Activated CD4-positive, alpha-beta T cell treated with anti-CD3 and anti-CD28 coated beads, Interleukin-10, Interleukin-2, amounts not matched to agents 100 ng/mL and 50 ng/mL, durations not matched to agents 16 hours and 8 hours (primary cell): ENCODE data around the gene HARS1.
"Not testable (repeated sequence)": the region's sequence is repeated elsewhere in the genome, so short reads cannot be mapped to it uniquely, and the experiment has no call there.

Source experiments
- DNase-seq: peaks from one replicate; pipeline ENCODE4 v3.0.0-alpha.2; 2020

The HARS1 gene

DNA sequence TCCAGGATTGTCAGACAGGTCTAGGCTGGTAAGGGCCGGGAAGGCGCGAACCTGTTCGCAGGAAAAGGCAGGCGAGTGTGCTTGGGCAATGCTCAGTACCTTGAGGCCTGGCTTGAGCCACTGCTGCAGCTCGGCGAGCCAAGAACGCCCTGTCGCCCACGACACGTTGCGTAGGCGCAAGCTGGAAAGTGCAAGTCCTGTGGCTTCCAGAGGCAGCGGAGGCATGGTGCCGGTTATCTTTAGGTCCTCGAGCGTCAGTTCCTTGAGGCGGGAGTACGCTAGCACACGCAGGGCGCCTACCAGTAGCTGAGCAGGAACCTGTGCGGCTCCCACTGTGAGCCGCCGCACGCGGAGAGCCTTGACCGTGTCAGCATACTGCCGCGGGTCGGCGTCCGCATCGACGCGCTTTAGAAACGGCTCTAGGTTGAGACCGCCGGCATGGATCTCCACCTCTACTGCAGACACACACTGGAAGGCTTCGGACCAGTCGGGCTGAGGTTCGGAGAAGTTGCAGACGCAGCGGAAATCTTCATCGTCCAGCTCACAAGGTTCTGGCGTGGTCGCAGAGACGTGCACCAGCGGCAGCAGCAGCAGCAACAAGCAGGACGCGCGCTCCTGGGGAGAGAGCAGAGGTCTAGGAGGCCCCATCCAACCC, 58.7 kb downstream of the HARS1 start:
- peak; percentile 59 for DNase-seq

DNA sequence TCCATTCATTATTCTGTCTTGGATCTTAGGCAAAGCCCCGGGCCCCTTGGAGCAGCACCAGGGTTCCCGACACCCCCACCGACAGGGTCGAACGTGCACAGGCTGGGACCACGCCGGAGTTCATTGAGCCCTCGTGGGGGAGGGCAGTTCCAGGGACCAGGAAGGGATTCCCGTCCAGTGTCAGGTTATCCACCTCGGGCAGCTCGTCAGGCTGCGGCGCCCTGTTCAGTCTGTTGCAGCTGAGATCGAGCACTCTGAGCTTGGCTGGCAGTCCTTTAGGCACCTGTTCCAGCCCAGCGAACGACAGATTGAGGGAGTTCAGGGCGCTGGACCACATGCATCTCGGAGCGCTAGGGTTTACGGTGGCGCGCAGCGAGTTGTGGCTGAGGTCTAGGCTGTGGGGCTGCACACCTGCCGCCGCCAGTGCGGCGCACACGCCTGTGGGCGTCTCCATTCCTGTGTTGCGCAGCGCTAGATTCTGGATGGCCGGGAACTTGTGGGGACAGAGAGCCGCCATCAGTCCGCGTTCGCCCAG, 59.3 kb downstream of the HARS1 start:
- DNase-seq: peak; percentile 22

DNA sequence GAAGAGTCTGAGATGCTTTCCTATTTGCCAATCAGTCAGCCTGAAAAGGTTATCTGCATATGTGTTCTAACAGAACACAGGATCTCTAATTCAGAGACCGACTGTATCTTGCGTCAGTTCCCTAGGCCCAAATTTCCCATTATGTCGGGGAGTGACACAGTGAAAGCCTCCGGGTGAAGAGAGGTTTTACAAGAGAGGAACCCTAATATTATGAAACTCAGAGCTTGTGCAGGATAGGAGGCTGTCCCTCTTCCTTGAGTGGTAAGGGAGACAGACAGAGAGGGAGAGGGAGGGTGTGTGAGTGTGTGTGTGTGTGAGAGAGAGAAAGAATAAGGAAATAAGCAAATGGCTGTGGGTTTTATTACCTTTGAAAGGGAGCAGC, 60.1 kb downstream of the HARS1 start:
- no peak for DNase-seq

DNA sequence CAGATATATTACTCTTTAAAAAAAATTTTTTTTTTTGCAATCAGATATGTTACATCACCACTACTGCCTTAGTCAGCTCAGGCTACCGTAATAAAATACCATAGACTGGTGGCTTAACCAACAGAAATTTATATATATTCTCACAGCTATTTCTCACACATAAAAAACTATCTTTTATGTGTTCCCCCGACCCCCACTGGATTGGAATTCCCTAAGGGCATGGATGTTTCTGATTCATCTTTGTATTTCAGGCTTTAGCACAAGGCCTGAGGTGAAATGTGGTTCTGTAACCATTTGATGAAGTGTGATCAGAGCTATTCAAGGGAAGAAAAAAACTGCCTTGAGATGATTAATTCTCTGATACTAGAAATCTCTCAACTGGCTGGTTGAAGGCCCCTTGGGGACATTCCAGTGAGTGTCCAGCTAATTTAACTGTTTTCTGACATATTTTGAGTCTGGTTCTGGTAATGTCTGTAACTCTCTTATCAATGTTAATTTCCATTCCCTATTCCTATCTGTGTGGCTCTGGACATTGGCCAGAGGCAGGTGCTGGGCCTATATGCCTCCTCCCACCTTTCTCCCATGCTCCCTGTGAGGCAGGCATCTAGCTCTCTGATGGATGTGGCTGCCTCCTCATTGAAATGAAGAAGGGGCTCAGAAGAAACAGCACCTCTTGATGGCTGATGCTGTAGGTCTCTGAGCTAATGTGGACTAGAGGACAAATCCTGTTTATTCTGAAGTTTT, 60.7 kb downstream of the HARS1 start:
- DNase-seq: no peak

DNA sequence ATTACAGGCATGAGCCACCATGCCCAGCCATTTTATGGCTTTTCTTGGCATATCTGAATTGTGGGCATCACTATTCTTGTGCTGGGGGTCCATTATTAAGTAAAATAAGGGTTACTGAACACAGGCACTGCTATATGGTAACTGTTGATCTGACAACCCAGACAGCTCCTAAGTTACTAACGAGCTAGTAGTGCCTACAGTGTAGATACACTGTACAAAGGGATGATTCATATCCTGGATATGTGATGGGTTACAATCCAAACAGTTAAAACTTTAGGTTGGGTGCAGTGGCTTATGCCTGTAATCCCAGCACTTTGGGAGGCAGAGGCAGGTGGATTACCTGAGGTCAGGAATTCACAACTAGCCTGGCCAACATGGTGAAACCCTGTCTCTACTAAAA, 62.5 kb downstream of the HARS1 start:
- DNase-seq: no peak

DNA sequence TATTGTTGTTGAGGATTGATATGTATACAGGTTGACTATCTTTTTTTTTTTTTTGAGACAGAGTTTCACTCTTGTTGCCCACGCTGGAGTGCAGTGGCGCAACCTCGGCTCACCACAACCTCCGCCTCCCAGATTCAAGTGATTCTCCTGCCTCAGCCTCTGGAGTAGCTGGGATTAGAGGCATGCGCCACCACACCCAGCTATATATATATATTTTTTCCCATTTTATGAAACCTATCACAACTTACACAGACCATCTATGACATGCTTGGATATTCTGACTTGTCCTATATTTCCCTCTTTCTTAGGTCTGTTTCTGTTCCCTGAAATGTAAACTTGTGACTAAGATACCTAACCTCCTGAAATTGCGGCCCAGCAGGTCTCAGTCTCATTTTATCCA, 63.2 kb downstream of the HARS1 start:
- DNase-seq: no peak

DNA sequence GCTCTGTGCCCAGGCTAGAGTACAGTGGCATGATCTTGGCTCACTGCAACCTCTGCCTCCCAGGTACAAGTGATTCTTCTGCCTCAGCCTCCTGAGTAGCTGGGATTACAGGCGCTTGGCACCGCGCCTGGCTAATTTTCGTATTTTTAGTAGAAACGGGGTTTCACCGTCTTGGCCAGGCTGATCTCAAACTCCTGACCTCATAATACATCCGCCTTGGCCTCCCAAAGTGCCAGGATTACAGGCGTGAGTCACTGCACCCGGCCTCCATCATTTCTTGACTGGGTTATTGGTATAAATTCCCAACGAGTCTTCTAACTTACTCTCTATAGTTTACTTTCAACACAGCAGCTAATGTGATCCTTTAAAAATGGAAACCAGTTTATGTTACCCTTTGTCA, 66.3 kb downstream of the HARS1 start:
- DNase-seq: not testable (repeated sequence)
